Measurements from ENCODE around the gene RHBDF2.
"Not testable (repeated sequence)": the region's sequence is repeated elsewhere in the genome, so short reads cannot be mapped to it uniquely, and the experiment has no call there.

The RHBDF2 gene

GRCh38 chr17:76538281-76538931 lies 37.2 kb upstream of the RHBDF2 start:
- DNase-seq (ENCODE audit: low read depth, low spot score) = no peak

GRCh38 chr17:76537578-76538280 lies 36.5 kb upstream of the RHBDF2 start, which contains the start of gene CYGB:
Gene CYGB, minus strand, starts transcription at chr17:76537709. Its CDS starts 167 bp downstream, at chr17:76537542.
- no peak for DNase-seq (ENCODE audit: low read depth, low spot score)

GRCh38 chr17:76537288-76537577 lies 36.0 kb upstream of the RHBDF2 start:
- no peak for DNase-seq (ENCODE audit: low read depth, low spot score)

- no peak for DNase-seq (ENCODE audit: low read depth, low spot score)
Observed at GRCh38 chr17:76536511-76537287, 35.5 kb upstream of the RHBDF2 start.

- no peak for DNase-seq (ENCODE audit: low read depth, low spot score)
Observed at GRCh38 chr17:76535788-76536510, 34.7 kb upstream of the RHBDF2 start.

- no peak for DNase-seq (ENCODE audit: low read depth, low spot score)
Observed at GRCh38 chr17:76534831-76535732, 33.9 kb upstream of the RHBDF2 start.

- DNase-seq (ENCODE audit: low read depth, low spot score) = not testable (repeated sequence)
Observed at GRCh38 chr17:76533640-76534359, 32.6 kb upstream of the RHBDF2 start.

- DNase-seq (ENCODE audit: low read depth, low spot score) = no peak
Observed at GRCh38 chr17:76532072-76532651, 30.9 kb upstream of the RHBDF2 start.

GRCh38 chr17:76531486-76532038 lies 30.3 kb upstream of the RHBDF2 start:
- no peak for DNase-seq (ENCODE audit: low read depth, low spot score)

- DNase-seq (ENCODE audit: low read depth, low spot score) = no peak
Observed at GRCh38 chr17:76530811-76531485, 29.7 kb upstream of the RHBDF2 start.

- no peak for DNase-seq (ENCODE audit: low read depth, low spot score)
Observed at GRCh38 chr17:76530095-76530723, 29.0 kb upstream of the RHBDF2 start.

- no peak for DNase-seq (ENCODE audit: low read depth, low spot score)
Observed at GRCh38 chr17:76529224-76530094, 28.2 kb upstream of the RHBDF2 start.

- no peak for DNase-seq (ENCODE audit: low read depth, low spot score)
Observed at GRCh38 chr17:76528528-76529223, 27.5 kb upstream of the RHBDF2 start.

- DNase-seq (ENCODE audit: low read depth, low spot score) = no peak
Observed at GRCh38 chr17:76528156-76528527, 26.9 kb upstream of the RHBDF2 start.

GRCh38 chr17:76527430-76528111 lies 26.3 kb upstream of the RHBDF2 start:
- no peak for DNase-seq (ENCODE audit: low read depth, low spot score)

GRCh38 chr17:76527016-76527415 lies 25.8 kb upstream of the RHBDF2 start:
- not testable (repeated sequence) for DNase-seq (ENCODE audit: low read depth, low spot score)

GRCh38 chr17:76525513-76525833 lies 24.2 kb upstream of the RHBDF2 start:
- DNase-seq (ENCODE audit: low read depth, low spot score) = not testable (repeated sequence)

Data from iPS DF 19.7 (cell line).